Activated B cell treated with CpG ODN at 0.5 μM for 24 hours (primary cell): ENCODE results near the gene SARDH. TPM values are rescaled to one million over a fixed set of nuclear protein-coding genes. Genes with fewer than 3 reads are reported as not detected.

Experiments
- ATAC-seq: fragments of 200-7000 bp; cut with Tn5 transposase; one replicate; pipeline ENCODE4 v1.10.0; 2021; ENCODE audit warnings: low read depth, mild to moderate bottlenecking, moderate library complexity
- CTCF ChIA-PET: fragments of 350-600 bp; sonication (Branson Sonifier 250); formaldehyde crosslinking; loops from one replicate; lab custom pipeline; 2021; ENCODE audit warnings: antibody characterized with exemption; lab: Charles Lee
- POLR2A ChIA-PET: fragments of 350-600 bp; sonication (Branson Sonifier 250); formaldehyde crosslinking; loops from one replicate; lab custom pipeline; 2021; ENCODE audit warnings: antibody characterized with exemption; lab: Charles Lee
- DNase-seq: peaks from one replicate; pipeline ENCODE4 v3.0.0; 2022
- H3K27ac Mint-ChIP-seq: one replicate; pipeline ENCODE4 v1.8.0; 2020; ENCODE audit warnings: mixed read lengths
- H3K27me3 Mint-ChIP-seq: one replicate; pipeline ENCODE4 v1.8.0; 2021; ENCODE audit warnings: mixed read lengths
- H3K36me3 Mint-ChIP-seq: one replicate; pipeline ENCODE4 v1.8.0; 2021; ENCODE audit warnings: low read depth, mixed read lengths
- H3K4me1 Mint-ChIP-seq: one replicate; pipeline ENCODE4 v1.8.0; 2021; ENCODE audit warnings: mixed read lengths
- H3K4me3 Mint-ChIP-seq: one replicate; pipeline ENCODE4 v1.8.0; 2020; ENCODE audit warnings: mild to moderate bottlenecking, mixed read lengths
- H3K9me3 Mint-ChIP-seq: one replicate; pipeline ENCODE4 v1.8.0; 2020; ENCODE audit warnings: mixed read lengths
- CTCF ChIP-seq: fragments of 200-600 bp; IDR thresholded peaks from one replicate; pipeline ENCODE4 v1.8.0; 2022; ENCODE audit warnings: antibody characterized with exemption, mild to moderate bottlenecking
- intact Hi-C: fragments of 100-400 bp; cut with micrococcal nuclease; formaldehyde crosslinking; loops from one replicate; pipeline ENCODE4 v1.15.1; 2024
- total RNA-seq: library from RNA; stranded (reverse); gene quantifications from 2 replicates; pipeline ENCODE4 v1.2.3, GENCODE V29; 2022

Gene SARDH
- total RNA-seq, 1 donor from 2014 or later = not detected

GRCh38 chr9:133717113-133718031 lies 20.8 kb downstream of the SARDH start:
- Mint-ChIP-seq H3K4me1 (peaks cover 7% of the 10 kb centered on the region), H3K27me3 (peaks cover 42% of the 10 kb centered on the region), H3K27ac (no peak overlapping the region), H3K9me3 (peaks cover 3% of the 10 kb centered on the region), H3K4me3 (no peak overlapping the region), H3K36me3 (no peaks in the 10 kb centered on the region)
- intact Hi-C loops = no loop called here
- no peak for ATAC-seq
- no peak for TF ChIP-seq CTCF
- CTCF ChIA-PET = no interaction called here
- no peak for DNase-seq
- POLR2A ChIA-PET = no interaction called here

- DNase-seq (no peak), ATAC-seq (no peak)
- TF ChIP-seq CTCF = no peak
- POLR2A ChIA-PET = no interaction called here
- no peaks in the 10 kb centered on the region for H3K36me3 Mint-ChIP-seq
- H3K27ac Mint-ChIP-seq = no peak overlapping the region
- H3K27me3 Mint-ChIP-seq = peaks cover 43% of the 10 kb centered on the region
- H3K9me3 Mint-ChIP-seq = peaks cover 3% of the 10 kb centered on the region
- H3K4me3 Mint-ChIP-seq = no peak overlapping the region
- CTCF ChIA-PET = no interaction called here
- intact Hi-C loops = no loop called here
- peaks cover 7% of the 10 kb centered on the region for H3K4me1 Mint-ChIP-seq
Observed at GRCh38 chr9:133716564-133717112, 21.5 kb downstream of the SARDH start.

- Mint-ChIP-seq H3K4me3 (no peak overlapping the region), H3K27ac (no peak overlapping the region), H3K4me1 (peaks cover 7% of the 10 kb centered on the region), H3K36me3 (no peaks in the 10 kb centered on the region), H3K9me3 (peaks cover 3% of the 10 kb centered on the region), H3K27me3 (peaks cover 37% of the 10 kb centered on the region)
- POLR2A ChIA-PET = no interaction called here
- CTCF ChIA-PET = no interaction called here
- DNase-seq = no peak
- no peak for TF ChIP-seq CTCF
- no peak for ATAC-seq
- intact Hi-C loops = no loop called here
Observed at GRCh38 chr9:133715866-133716563, 22.1 kb downstream of the SARDH start.

GRCh38 chr9:133715295-133715865 lies 22.8 kb downstream of the SARDH start:
- H3K4me1 Mint-ChIP-seq = peaks cover 9% of the 10 kb centered on the region
- no peak overlapping the region for H3K27ac Mint-ChIP-seq
- ATAC-seq = no peak
- ChIA-PET CTCF (no interaction called here), POLR2A (no interaction called here)
- TF ChIP-seq CTCF = no peak
- peak; percentile 9 for DNase-seq
- H3K36me3 Mint-ChIP-seq = no peaks in the 10 kb centered on the region
- H3K27me3 Mint-ChIP-seq = peaks cover 33% of the 10 kb centered on the region
- no peaks in the 10 kb centered on the region for H3K9me3 Mint-ChIP-seq
- intact Hi-C loops = no loop called here
- H3K4me3 Mint-ChIP-seq = no peak overlapping the region
